GM21529 (cell line): Measurements from ENCODE around the gene ZNF831.

Experiments
- ATAC-seq: cut with Tn5 transposase; IDR thresholded peaks from one replicate; pipeline ENCODE4 v1.9.1; 2021; ENCODE audit not compliant: unreplicated experiment

The ZNF831 gene

DNA sequence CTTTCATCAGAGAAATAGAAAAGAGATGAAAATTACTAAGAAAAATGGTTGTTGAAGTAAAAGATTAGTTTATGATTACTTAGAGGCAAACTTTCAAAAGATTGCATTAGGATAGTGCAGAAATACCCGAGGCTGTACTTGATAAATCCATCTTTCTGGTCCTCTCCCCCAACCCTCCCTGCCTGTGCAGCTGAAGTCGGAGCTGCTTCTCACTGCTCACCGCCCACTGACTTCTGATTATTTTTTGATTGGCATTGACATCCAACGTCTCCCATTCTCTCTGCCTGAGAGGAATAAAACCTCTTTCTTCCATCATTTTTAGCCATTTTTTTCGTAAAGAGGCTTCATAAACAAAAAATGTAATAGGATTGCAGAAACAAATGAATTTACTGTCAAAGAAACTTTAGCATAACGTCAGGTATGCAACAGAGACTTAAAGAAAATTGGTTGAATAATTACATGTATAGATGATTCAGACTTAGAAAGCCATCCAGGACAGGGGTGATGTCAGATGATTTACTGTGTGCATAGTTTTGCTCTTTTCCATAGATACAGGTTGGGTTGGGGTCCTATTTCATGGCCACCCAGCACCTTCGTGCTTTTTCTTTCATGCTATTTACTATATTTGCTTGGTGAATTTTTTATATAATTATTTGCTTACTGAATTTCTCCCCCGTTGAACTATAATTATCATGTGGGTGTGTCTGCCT is 83.2 kb downstream of the ZNF831 start:
- ATAC-seq = no peak

DNA sequence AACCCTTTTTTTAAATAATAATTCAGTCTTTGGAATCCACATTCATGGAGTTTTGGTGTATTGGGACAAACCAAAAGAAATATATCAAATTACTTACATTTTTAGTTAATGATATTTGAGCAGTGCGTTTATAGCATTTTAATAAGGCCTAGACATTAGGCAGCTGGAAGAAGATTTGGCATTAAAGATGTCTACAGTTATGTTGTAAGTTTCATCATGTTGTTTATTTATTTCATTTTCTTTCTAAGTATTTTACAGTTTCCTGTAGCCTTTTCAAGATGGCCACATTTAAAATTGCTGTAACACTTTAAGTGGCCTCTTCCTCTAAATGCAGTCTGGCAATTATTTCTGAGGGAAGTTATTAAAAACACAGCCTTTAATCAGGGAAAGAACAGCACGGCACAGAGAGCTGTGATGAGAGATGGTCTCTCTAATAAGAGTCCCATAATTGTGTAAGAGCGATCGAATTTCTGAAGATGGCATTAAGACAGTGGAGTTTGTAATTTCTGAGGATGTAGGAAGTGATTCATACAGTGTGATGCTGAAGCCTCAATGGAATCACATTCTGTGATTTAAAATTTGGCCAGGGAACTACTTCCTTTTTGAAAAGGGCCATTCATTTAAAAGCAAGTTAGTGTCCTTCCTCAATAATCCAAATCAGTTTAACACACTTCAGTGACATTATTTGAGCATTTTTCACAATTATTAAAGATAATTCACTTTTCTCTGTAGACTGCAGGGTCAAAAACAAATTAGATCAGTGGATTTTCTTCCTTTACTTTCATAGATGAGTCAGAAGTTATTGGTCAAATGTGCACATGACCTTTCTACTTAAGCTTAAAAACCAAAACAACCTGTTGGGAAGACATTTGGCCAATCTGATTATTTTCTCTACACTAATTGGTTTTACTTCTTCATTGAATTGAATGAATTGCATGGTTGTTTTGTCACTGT is 84.4 kb downstream of the ZNF831 start:
- no peak for ATAC-seq

- ATAC-seq = no peak
Observed at GRCh38 chr20:59250293-59250692, 86.7 kb downstream of the ZNF831 start.

DNA sequence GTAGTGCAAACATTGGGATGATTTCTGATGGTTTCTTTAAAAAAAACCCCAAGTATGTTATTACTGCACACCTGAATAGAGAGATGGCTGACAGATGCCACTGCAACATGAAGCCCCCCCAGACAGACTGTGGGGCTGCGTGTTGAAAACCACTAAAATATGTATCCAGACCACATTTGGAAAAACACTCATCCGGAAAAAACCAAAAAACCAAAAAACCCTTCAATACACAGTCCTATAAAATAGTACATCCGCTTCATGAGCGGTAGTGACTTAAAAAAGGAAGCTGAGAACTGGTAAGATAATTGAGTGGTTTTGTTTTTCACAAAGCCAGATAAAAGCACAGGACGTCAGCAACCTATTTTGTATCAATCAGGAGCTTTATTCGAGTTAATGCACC is 89.7 kb downstream of the ZNF831 start:
- no peak for ATAC-seq

DNA sequence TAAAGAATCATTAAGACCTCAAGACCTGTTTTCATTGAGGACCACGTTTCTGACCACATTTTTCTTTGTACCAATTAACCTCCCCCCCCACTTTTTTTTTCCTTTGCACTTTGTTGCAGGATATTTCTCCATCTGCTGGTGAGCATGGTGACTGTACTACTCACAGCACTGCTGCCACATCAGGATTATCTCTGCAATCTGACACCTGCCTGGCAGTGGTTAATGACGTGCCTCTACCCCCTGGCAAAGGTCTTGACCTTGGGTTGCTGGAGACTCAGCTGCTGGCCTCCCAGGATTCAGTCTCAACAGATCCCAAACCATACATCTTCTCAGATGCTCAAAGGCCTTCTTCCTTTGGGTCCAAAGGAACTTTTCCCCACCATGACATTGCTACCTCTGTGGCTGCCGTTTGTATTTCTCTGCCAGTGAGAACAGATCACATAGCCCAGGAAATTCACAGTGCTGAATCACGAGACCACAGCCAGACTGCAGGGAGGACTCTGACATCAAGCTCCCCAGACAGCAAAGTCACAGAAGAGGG is 90.2 kb downstream of the ZNF831 start:
- no peak for ATAC-seq

- no peak for ATAC-seq
Observed at GRCh38 chr20:59255256-59255655, 91.6 kb downstream of the ZNF831 start.

- no peak for ATAC-seq
Observed at GRCh38 chr20:59258221-59258621, 94.6 kb downstream of the ZNF831 start.

GRCh38 chr20:59259946-59260345 is 96.3 kb downstream of the ZNF831 start:
- no peak for ATAC-seq

DNA sequence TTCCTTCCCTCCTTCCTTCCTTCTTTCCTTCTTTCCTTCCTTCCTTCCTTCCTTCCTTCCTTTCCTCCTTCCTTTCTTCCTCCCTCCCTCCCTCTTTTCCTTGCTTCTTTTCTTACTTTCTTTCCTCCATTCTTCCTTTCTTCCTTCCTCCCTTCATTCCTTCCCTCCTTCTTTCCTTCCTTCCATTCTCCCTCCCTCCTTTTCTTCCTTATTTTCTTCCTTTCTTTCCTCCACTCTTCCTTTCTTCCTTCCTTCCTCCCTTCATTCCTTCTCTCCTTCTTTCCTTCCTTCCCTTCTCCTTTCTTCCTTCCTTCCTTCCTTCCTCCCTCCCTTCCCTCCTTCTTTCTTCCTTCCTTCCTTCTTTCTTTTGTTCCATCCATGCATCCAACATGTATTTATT is 101.7 kb downstream of the ZNF831 start:
- ATAC-seq = no peak

- no peak for ATAC-seq
Observed at GRCh38 chr20:59268870-59269269, 105.2 kb downstream of the ZNF831 start.

DNA sequence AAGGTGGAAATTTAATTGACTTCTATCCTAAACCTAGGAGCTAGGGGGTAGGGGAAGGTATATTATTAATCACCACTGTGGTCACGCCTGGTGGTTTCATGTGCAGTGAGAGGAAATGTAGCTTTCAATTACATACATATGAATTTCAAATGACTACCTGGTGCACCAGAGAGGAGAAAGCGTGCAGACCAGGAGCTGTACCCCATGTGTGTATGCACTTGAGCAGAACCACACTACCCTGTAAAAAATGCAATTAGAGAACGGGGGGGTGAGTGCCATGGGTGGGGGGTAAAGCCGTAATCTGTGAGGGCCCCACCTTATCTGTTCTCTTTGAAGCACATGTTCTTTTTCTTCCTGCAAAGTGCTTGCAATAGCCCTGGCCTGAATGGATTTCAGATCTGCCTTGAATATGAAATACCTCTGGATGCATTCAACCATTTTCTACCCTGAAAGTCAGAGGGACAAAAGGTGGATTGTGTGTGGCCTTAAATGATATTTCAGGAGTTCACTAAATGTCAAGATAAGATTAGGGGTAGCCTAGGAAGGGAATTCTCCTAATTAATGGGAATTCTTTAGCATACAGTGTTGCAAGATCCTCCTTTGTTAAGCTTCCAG is 105.9 kb downstream of the ZNF831 start:
- no peak for ATAC-seq

GRCh38 chr20:59270380-59270779 is 106.8 kb downstream of the ZNF831 start:
- no peak for ATAC-seq

DNA sequence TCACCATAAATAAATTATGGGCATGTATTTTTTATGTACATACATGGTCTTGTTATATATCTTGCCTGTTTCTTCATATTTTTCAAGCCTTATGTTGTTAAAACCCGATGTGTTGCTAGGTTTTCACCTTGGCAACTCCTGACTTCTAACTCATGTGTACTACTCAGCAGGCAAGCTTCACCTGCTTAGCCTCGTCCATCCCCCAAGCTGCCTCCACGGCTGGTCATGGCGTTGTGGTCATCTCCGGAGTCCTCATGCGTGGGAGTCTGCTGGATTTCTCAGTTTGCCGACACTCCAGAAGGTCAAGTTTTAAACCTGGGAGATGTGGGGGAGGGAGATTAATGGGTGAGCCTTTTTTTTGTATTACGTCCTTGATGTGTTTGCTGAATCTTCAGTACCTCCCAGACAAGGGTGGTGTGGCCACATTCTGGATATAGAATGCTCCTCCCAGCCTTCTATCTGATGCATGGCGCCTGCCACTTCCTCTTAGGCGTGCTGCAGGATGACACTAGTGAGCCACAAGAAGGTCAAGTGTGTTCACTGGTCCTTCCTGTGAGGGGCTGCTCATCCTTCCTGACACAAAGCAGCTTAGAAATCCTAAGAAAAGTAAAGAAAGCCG is 110.2 kb downstream of the ZNF831 start:
- ATAC-seq = no peak

DNA sequence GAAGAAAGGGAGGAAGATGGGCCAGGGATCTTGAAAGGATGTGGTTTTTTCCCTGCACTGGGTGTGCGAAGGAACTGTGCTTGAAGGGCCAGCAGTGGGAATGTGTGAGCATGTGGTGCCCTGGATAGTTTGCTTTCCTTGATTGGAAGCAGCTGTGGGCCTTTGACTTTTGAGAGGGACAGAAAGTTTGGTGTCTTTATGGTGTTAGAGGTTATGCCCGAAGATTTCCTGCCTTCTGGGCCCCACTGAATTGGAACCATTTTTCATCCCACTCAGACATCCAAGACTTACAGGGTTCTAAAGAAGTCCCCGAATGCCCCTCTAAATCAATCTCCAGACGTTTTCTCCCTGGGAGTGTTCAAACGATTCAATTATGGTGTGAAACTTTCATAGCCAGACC is 113.3 kb downstream of the ZNF831 start:
- no peak for ATAC-seq

- no peak for ATAC-seq
Observed at GRCh38 chr20:59284470-59284869, 120.8 kb downstream of the ZNF831 start.

DNA sequence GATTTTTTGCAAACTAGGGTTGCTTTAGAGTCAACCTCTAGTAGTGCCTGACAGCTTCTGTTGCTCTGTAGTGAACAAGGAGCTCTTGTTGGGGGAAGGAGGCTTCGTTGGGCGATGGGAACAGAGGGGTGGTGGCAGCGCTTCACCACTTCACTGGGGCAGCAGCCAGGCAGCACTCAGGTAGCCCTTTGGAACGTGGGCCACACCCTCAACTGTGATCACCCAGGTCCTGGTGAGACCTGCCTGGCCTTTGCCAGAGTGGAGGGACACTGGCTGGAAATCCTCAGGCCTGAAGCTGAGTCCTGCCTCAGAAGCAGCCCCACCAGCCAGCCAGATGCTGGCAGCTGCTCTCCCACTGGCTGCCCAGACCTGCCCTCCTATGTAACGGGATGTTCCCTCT is 126.4 kb downstream of the ZNF831 start:
- ATAC-seq = no peak

GRCh38 chr20:59291740-59292383 is 128.2 kb downstream of the ZNF831 start:
- no peak for ATAC-seq

- no peak for ATAC-seq
Observed at GRCh38 chr20:59295531-59295930, 131.9 kb downstream of the ZNF831 start.

GRCh38 chr20:59297686-59298085 is 134.1 kb downstream of the ZNF831 start:
- no peak for ATAC-seq

- no peak for ATAC-seq
Observed at GRCh38 chr20:59299945-59300332, 136.3 kb downstream of the ZNF831 start.
